Heart right ventricle (tissue), 16 donors: ENCODE results near the gene LETM1. TPM values are rescaled to one million over a fixed set of nuclear protein-coding genes. Genes with fewer than 3 reads are reported as not detected.

Experiments
- ATAC-seq, 8 donors: fragments of 200-7000 bp; cut with Tn5 transposase; one replicate each; pipeline ENCODE4 v1.9.1; 2020; ENCODE audit warnings: mild to moderate bottlenecking in 8 of 8, moderate library complexity in 8 of 8, moderate number of reproducible peaks in 1 of 8
- DNase-seq, 2 donors: peaks; one replicate each; pipeline ENCODE4 v3.0.0-alpha.2; 2020
- H3K27ac ChIP-seq, 10 donors: fragments of 200-600 bp; sonication (generic) in 2 of 10; one replicate each; pipeline versions ENCODE4 v1.5.0 to v1.8.0; 2020 to 2022; ENCODE audit warnings: mild to moderate bottlenecking in 3 of 10
- H3K27me3 ChIP-seq, 7 donors: fragments of 200-600 bp; one replicate each; pipeline ENCODE4 v1.8.0; 2021 to 2022; ENCODE audit warnings: mild to moderate bottlenecking in 2 of 7
- H3K36me3 ChIP-seq, 9 donors: fragments of 200-600 bp; sonication (generic) in 1 of 9; one replicate each; pipeline versions ENCODE4 v1.5.0 to v1.8.0; 2020 to 2022; ENCODE audit warnings: mild to moderate bottlenecking in 2 of 9
- H3K4me1 ChIP-seq, 9 donors: fragments of 200-600 bp; sonication (generic) in 1 of 9; one replicate each; pipeline versions ENCODE4 v1.5.0 to v1.8.0; 2020 to 2022; ENCODE audit warnings: mild to moderate bottlenecking in 4 of 9
- H3K4me3 ChIP-seq, 10 donors: fragments of 200-600 bp; sonication (generic) in 2 of 10; one replicate each; pipeline versions ENCODE4 v1.5.0 to v1.8.0; 2020 to 2022; ENCODE audit warnings: mild to moderate bottlenecking in 7 of 10, moderate library complexity in 2 of 10
- H3K9me3 ChIP-seq, 11 donors: fragments of 200-600 bp in 10 of 11; sonication (generic) in 2 of 11; one replicate each; pipeline versions ENCODE4 v1.5.0 to v1.8.0; 2013 to 2022; ENCODE audit warnings: mild to moderate bottlenecking in 2 of 11, control low read depth in 1 of 11, moderate library complexity in 1 of 11
- WGBS, 2 donors: extraction: QIAGEN DNeasy Blood & Tissue Kit; methylation state at CpG; one replicate each; pipeline ENCODE4 v1.1.7; 2013; ENCODE audit warnings: inconsistent platforms in 1 of 2; 5-methylcytosine and 5-hydroxymethylcytosine counted together
- intact Hi-C, 10 donors: fragments of 100-400 bp; cut with DNase I; formaldehyde crosslinking; loops; one replicate each; pipeline versions ENCODE4 v1.11.1 to v1.14.2; 2022
- polyA plus RNA-seq, 2 donors: library from polyadenylated mRNA; stranded (reverse); fragments of 200-250 nt; gene quantifications; one replicate each; pipeline ENCODE4 v1.2.3, GENCODE V29; 2013
- total RNA-seq, 10 donors: library from RNA; stranded (reverse); fragmentation: NEBNext Ultra II Directional in 3 of 10; extraction: Animal tissue kit (Norgen Biotek cat#: 25700) in 3 of 10; gene quantifications; one replicate each; pipeline versions ENCODE4 v1.2.1 to v1.2.4, GENCODE V29; 2021 to 2023
- TF ChIP-seq, protein P1 (sequence below), 9 donors: fragments of 200-600 bp; sonication (generic) in 2 of 9; IDR thresholded peaks; one replicate each; pipeline versions ENCODE4 v1.5.0 to v1.8.0; 2021 to 2022; ENCODE audit warnings: antibody characterized with exemption in 9 of 9, mild to moderate bottlenecking in 5 of 9, moderate library complexity in 1 of 9
- donor health status: Arrhythmogenic right ventricular cardiomyopathy.
- donor health status: ischemic (EF 13 %, LVEDD 7.1; RV severe dilation, severe dysfunction).
- donor health status: healthy with polysubstance abuse.
- donor health status: DM: no; HTN: yes; CAD: no.
- donor health status: DM: no; HTN: no; CAD: no.
- donor health status: ischemic (EF 25% LVEDD 6.9; RV normal size, moderate dysfunction).
- donor health status: ischemic (EF 25% LVEDD 5.7; RV mildly dilated, moderate dysfunction).
- donor health status: healthy.
- donor health status: DM: yes; HTN: yes; CAD: no.
- donor health status: Ischemic cardiomyopathy.
- donor health status: ischemic (EF 35%, LVEDD 5.7; RV mildly dilated, moderate dysfunction).
- donor health status: nonischemic (EF 11% LVEDD 7.7; RV severe dilation, severe dysfunction).
- donor health status: DM: yes; HTN: yes; CAD: no.
- donor health status: PGD.
- donor health status: ischemic (EF 29% LVEDD 5.4; RV normal size, mild dysfunction).
- donor health status: nonischemic (EF 23%, LVEDD 6.1; RV moderate dilation, normal function).

LETM1 gene
- total and polyA plus RNA-seq, 12 donors, result 23.4 to 53.1 (median 41.2) TPM

DNA sequence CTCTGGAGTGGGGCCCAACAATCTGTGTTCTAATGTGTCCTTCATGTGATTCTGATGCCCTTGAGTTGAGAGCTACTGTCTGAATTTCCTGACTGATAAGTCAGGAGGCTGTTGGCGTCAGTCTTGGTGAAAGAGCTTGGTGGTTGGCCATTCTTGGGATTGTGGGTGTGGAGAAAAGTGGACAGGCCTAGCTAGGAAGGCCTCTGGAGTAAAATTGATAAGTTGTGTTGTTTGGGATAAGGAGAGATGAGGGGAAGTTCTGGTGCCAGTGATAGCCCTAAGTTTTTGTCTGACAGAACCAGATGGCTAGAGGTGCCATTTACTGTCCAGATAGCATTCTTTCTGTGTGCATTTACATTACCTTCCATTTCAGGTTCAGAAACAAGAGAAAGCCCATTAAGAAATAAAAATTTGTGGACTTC, 26.9 kb upstream of the LETM1 start:
- Histone ChIP-seq H3K9me3 (peaks cover 0 to 11% (median 0%) of the 10 kb centered on the region in 11 donors), H3K27me3 (no peaks in the 10 kb centered on the region), H3K36me3 (no peaks in the 10 kb centered on the region), H3K4me1 (peaks cover 0 to 39% (median 17%) of the 10 kb centered on the region in 9 donors), H3K4me3 (no peak overlapping the region), H3K27ac (peak overlapping the region in 6 of 10 donors; percentile 10 to 67 (median 48))
- intact Hi-C loops, result no loop called here
- 53 to 58% methylated on average over 1 of the region's 1 CpG for WGBS, 2 donors
- DNase-seq, result peak in 1 of 2 donors; percentile 23
- ATAC-seq, result peak; percentile 34 to 87 (median 72)
- TF ChIP-seq, protein P1, sequence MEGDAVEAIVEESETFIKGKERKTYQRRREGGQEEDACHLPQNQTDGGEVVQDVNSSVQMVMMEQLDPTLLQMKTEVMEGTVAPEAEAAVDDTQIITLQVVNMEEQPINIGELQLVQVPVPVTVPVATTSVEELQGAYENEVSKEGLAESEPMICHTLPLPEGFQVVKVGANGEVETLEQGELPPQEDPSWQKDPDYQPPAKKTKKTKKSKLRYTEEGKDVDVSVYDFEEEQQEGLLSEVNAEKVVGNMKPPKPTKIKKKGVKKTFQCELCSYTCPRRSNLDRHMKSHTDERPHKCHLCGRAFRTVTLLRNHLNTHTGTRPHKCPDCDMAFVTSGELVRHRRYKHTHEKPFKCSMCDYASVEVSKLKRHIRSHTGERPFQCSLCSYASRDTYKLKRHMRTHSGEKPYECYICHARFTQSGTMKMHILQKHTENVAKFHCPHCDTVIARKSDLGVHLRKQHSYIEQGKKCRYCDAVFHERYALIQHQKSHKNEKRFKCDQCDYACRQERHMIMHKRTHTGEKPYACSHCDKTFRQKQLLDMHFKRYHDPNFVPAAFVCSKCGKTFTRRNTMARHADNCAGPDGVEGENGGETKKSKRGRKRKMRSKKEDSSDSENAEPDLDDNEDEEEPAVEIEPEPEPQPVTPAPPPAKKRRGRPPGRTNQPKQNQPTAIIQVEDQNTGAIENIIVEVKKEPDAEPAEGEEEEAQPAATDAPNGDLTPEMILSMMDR (IDR thresholded peaks at IDR 0.05), result no peak

DNA sequence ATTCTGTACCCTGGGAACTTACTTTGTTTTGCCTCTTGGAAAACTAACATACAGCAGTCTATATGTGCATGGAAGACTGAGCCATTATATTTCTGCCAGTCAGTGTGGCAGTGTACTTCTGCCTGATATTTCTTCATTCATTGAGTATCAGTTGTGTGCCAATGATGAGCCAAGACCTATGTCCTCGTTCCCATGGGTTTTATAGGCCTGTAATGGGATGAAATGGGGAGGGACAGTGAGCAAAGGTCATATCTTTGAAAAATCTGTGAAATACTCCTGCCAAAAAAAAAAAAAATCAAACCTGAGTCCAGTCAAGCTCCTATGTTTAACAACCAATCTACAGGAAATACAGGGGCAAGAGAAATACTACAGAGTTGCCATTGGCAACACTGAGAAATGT, 24.4 kb upstream of the LETM1 start:
- no peak overlapping the region for H3K4me3 ChIP-seq
- no peaks in the 10 kb centered on the region for H3K36me3 ChIP-seq
- no peak for ATAC-seq
- TF ChIP-seq, protein P1 (IDR thresholded peaks at IDR 0.05), result no peak
- no peak overlapping the region for H3K27ac ChIP-seq
- DNase-seq, result no peak
- peaks cover 0 to 26% (median 4%) of the 10 kb centered on the region in 9 donors for H3K4me1 ChIP-seq
- intact Hi-C loops, result no loop called here
- H3K27me3 ChIP-seq, result no peaks in the 10 kb centered on the region
- no peaks in the 10 kb centered on the region for H3K9me3 ChIP-seq
- 83 to 91% methylated on average over 1 of the region's 1 CpG for WGBS, 2 donors

DNA sequence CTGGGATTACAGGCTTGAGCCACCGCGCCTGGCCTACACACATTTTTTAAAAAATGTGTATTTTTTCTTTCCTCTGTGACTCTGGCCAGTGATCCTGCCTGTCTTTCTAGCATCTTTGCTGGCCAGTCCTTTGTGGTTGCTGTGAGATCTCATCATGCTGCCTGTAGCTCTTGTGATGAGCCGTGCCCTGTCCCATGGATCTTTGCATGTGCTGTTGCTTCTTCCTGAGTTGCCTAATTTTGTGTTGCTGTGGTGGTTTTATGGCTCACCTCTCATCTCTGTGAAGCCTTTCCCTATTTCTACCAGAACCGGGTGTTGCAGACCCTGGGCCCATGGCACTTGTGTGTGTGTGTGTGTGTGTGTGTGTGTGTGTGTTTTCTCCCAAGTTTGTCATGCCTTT, 23.5 kb upstream of the LETM1 start:
- H3K27ac ChIP-seq, result no peak overlapping the region
- DNase-seq, result no peak
- no peaks in the 10 kb centered on the region for H3K27me3 ChIP-seq
- no peak overlapping the region for H3K4me3 ChIP-seq
- TF ChIP-seq, protein P1 (IDR thresholded peaks at IDR 0.05), result no peak
- H3K4me1 ChIP-seq, result peaks cover 0 to 25% (median 4%) of the 10 kb centered on the region in 9 donors
- H3K36me3 ChIP-seq, result no peaks in the 10 kb centered on the region
- intact Hi-C loops, result no loop called here
- no peaks in the 10 kb centered on the region for H3K9me3 ChIP-seq
- no peak for ATAC-seq
- 88 to 93% methylated on average over 4 of the region's 4 CpGs for WGBS, 2 donors

DNA sequence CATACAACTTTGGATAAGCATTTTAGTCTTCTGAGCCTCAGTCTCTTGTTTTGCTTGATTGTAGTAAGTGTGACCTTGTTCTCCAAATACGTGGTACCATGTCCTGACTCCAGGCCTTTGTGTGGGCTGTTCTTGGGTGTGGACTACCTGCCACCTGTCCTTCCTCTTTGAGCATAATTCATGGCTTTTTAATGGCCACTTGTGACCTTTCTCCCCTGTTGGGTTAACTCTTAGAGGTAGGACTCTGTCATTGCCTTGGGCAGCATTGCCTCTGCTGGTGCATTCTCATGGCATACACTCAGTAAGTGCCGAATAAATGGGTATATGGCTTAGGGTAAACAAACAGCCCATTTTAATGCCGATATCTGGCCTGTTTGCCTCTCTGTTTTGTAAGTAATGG, 18.2 kb upstream of the LETM1 start:
- H3K27me3 ChIP-seq, result no peaks in the 10 kb centered on the region
- no peaks in the 10 kb centered on the region for H3K36me3 ChIP-seq
- H3K4me1 ChIP-seq, result peaks cover 0 to 31% (median 21%) of the 10 kb centered on the region in 9 donors
- WGBS, 2 donors, result 93% methylated on average over 3 of the region's 3 CpGs
- DNase-seq, result no peak
- H3K27ac ChIP-seq, result no peak overlapping the region
- intact Hi-C loops, result no loop called here
- TF ChIP-seq, protein P1 (IDR thresholded peaks at IDR 0.05), result no peak
- H3K4me3 ChIP-seq, result no peak overlapping the region
- ATAC-seq, result no peak
- H3K9me3 ChIP-seq, result no peaks in the 10 kb centered on the region
